SK-N-SH (cell line): ENCODE results near the gene SHH.

Experiments used
- CHD2 ChIP-seq: fragments of 150-350 bp; IDR thresholded peaks from 2 replicates; pipeline ENCODE4 v1.6.1; 2018; ENCODE audit warnings: low read length; ENCODE audit not compliant: partially characterized antibody
- CTCF ChIP-seq: fragments of 200-600 bp; sonication (generic); IDR thresholded peaks from 2 replicates; pipeline ENCODE4 v1.6.1; 2017; ENCODE audit warnings: antibody characterized with exemption, mild to moderate bottlenecking, moderate library complexity
- FOSL2 ChIP-seq: IDR thresholded peaks from 2 replicates; pipeline ENCODE4 v1.4.0; 2012; ENCODE audit warnings: low read depth, mild to moderate bottlenecking, moderate library complexity, borderline replicate concordance
- MAX ChIP-seq: IDR thresholded peaks from 2 replicates; pipeline ENCODE4 v1.4.0; 2012; ENCODE audit warnings: low read depth
- POLR2AphosphoS5 ChIP-seq: IDR thresholded peaks from 2 replicates; pipeline ENCODE4 v1.6.1; 2012; ENCODE audit warnings: low read depth, low read length
- RAD21 ChIP-seq: IDR thresholded peaks from 2 replicates; pipeline ENCODE4 v1.6.1; 2012; ENCODE audit warnings: mild to moderate bottlenecking, low read length
- TAF1 ChIP-seq: IDR thresholded peaks from 2 replicates; pipeline ENCODE4 v1.6.1; 2012; ENCODE audit warnings: low read depth, mild to moderate bottlenecking, low read length, moderate library complexity, borderline replicate concordance

GRCh38 chr7:155818154-155818819 is 6.0 kb upstream of the SHH start:
- no peak for TF ChIP-seq MAX
- no peak for TF ChIP-seq CTCF
- TF ChIP-seq CHD2 = no peak
- no peak for TF ChIP-seq POLR2AphosphoS5
- no peak for TF ChIP-seq TAF1
- TF ChIP-seq FOSL2 = no peak
- TF ChIP-seq RAD21 = no peak
